IgD-negative memory B cell (primary cell): Measurements from ENCODE around the gene NCKAP5. TPM values are rescaled to one million over a fixed set of nuclear protein-coding genes. Genes with fewer than 3 reads are reported as not detected.

Source experiments
- H3K27ac Mint-ChIP-seq, 3 donors: one replicate each; pipeline ENCODE4 v1.8.0; 2020 to 2022; ENCODE audit warnings: mild to moderate bottlenecking in 3 of 3, mixed read lengths in 3 of 3, moderate library complexity in 1 of 3
- H3K27me3 Mint-ChIP-seq: one replicate; pipeline ENCODE4 v1.8.0; 2021; ENCODE audit warnings: mixed read lengths
- H3K36me3 Mint-ChIP-seq: one replicate; pipeline ENCODE4 v1.8.0; 2020; ENCODE audit warnings: mild to moderate bottlenecking, mixed read lengths
- H3K4me1 Mint-ChIP-seq, 3 donors: one replicate each; pipeline ENCODE4 v1.8.0; 2020 to 2022; ENCODE audit warnings: mixed read lengths in 3 of 3, mild to moderate bottlenecking in 1 of 3
- H3K4me3 Mint-ChIP-seq, 4 donors: one replicate each; pipeline ENCODE4 v1.8.0; 2020 to 2022; ENCODE audit warnings: mild to moderate bottlenecking in 4 of 4, mixed read lengths in 4 of 4, moderate library complexity in 3 of 4
- H3K9me3 Mint-ChIP-seq, 3 donors: one replicate each; pipeline ENCODE4 v1.8.0; 2020 to 2021; ENCODE audit warnings: mixed read lengths in 3 of 3, mild to moderate bottlenecking in 1 of 3
- polyA plus RNA-seq: library from polyadenylated mRNA; unstranded; fragments of 300-500 nt; fragmentation: Illumina TruSeq; gene quantifications from one replicate; pipeline ENCODE4 v1.2.3, GENCODE V29; 2021

Gene NCKAP5
- polyA plus RNA-seq, 1 donor from 2014 or later = not detected

DNA sequence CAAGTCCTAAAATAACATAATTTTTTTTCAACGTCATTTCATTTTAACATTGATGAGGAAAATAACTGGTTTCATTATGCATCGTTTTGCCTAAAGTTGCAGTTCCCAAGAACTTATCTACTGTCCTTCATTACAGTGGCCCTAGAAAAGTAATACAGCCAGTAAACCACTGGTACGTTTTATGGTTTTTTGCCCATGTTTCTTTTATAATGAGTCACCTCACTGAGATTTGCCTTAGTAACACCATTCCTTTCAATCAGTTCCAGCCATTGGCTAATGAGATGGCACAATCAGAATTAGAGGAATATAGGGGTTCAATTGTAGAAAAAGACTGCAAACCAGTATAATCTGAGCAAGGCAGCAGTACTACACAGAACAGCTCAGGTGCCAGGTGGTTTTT is 475.7 kb downstream of the NCKAP5 start:
- Mint-ChIP-seq H3K4me1 (no peaks in the 10 kb centered on the region), H3K9me3 (peaks cover 0 to 2% (median 2%) of the 10 kb centered on the region in 3 donors), H3K36me3 (no peaks in the 10 kb centered on the region), H3K4me3 (no peak overlapping the region), H3K27me3 (no peaks in the 10 kb centered on the region), H3K27ac (no peak overlapping the region)

DNA sequence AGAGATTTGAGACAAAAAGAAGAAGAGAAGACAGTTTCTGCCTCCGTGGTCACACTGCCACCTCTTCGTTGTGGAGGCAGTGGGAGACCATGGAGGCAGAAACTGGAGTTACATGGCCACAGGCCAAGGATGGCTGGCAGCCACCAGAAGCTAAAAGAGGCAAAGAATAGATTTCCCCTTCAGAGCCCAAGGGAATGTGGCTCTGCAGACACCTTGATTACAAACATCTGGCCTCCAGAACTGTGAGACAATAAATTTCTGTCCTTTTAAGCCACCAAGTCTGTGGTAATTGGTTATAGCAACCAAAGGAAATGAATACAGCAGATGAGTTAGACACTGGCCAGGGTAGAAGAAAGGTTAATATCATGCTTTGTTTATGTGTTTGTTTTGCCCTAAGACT is 477.9 kb downstream of the NCKAP5 start:
- Mint-ChIP-seq H3K27me3 (no peaks in the 10 kb centered on the region), H3K36me3 (no peaks in the 10 kb centered on the region), H3K27ac (peak overlapping the region in 1 of 3 donors; percentile 21), H3K4me3 (no peak overlapping the region), H3K4me1 (no peaks in the 10 kb centered on the region), H3K9me3 (peaks cover 0 to 2% (median 0%) of the 10 kb centered on the region in 3 donors)

DNA sequence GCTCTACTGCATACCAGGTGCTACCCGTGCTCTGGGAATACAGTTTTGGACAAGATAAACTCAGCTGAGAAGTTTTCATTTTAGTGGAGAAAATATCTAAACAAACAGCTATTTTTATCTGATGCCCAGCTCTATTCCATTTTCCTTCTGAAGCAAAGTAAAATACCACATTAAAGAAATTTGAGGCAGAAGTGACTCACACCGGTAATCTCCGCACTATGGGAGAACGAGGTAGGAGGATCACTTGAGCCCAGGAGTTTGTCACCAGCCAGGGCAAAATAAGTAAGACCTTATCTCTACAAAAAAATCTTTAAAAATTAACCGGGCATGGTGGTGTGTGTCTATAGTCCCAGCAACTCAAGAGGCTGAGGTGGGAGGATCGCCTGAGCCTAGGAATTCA is 482.1 kb downstream of the NCKAP5 start:
- no peaks in the 10 kb centered on the region for H3K36me3 Mint-ChIP-seq
- H3K9me3 Mint-ChIP-seq = peaks cover 0 to 2% (median 0%) of the 10 kb centered on the region in 3 donors
- no peaks in the 10 kb centered on the region for H3K27me3 Mint-ChIP-seq
- no peaks in the 10 kb centered on the region for H3K4me1 Mint-ChIP-seq
- no peak overlapping the region for H3K27ac Mint-ChIP-seq
- no peak overlapping the region for H3K4me3 Mint-ChIP-seq

DNA sequence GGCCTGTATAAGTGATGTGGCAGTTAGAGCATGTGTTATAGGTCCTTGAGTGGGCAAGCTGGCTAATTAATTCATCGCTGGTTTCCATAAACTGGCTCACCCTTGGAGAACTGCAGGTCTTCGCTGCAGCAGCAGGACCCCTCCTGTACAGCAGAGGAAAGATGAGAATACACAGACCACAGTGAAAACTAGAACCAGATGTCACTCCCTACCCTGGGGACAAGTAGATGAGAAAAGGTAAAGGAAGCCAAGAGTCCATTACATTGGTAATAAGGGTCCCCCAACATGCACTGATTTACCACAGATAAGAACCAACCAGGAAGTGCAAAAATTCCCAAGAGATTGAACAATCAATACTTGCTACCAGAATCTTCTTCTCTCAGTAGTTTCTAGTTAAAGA is 482.6 kb downstream of the NCKAP5 start:
- no peaks in the 10 kb centered on the region for H3K27me3 Mint-ChIP-seq
- peaks cover 1% of the 10 kb centered on the region for H3K36me3 Mint-ChIP-seq
- H3K27ac Mint-ChIP-seq = no peak overlapping the region
- H3K4me3 Mint-ChIP-seq = no peak overlapping the region
- no peaks in the 10 kb centered on the region for H3K4me1 Mint-ChIP-seq
- peaks cover 0 to 2% (median 0%) of the 10 kb centered on the region in 3 donors for H3K9me3 Mint-ChIP-seq

DNA sequence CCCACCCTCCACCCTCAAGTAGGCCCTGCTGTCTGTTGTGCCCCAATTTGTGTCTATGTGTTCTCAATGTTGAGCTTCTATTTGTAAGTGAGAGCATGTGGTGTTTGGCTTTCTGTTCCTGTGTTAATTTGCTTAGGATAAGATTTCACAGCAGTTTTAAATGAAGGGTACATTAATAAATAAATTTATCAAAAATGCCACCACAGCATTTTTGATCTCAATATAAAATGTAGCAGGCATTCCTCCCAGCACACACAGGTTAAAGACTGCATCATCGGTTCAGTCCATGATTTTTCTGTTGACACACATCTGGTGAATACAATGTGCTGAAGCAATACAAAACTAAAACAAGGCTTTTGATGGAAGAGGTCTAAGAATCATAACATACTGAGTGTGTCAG is 486.2 kb downstream of the NCKAP5 start:
- Mint-ChIP-seq H3K4me1 (no peaks in the 10 kb centered on the region), H3K9me3 (no peaks in the 10 kb centered on the region), H3K36me3 (peaks cover 1% of the 10 kb centered on the region), H3K4me3 (no peak overlapping the region), H3K27ac (no peak overlapping the region), H3K27me3 (no peaks in the 10 kb centered on the region)

DNA sequence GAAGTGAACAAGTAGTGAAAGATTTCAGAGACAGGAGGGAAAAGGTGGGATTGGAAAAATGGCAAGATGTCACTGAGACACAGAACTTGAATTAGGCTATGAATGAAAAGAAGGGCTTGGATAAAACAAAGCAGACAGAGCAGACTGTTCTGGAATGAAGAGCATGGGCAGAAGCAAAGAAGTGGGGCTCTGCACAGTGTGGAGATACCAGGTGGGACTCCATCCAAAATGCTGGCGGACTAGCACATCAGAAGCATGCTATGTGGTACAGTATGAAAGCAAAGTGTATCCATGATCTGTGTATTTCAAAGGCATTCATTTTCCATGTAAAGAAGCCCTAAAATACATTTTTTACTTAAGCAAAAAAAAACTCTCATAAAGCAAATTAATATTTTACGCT is 487.4 kb downstream of the NCKAP5 start:
- H3K9me3 Mint-ChIP-seq = peaks cover 0 to 4% (median 2%) of the 10 kb centered on the region in 3 donors
- no peak overlapping the region for H3K27ac Mint-ChIP-seq
- no peaks in the 10 kb centered on the region for H3K27me3 Mint-ChIP-seq
- H3K4me1 Mint-ChIP-seq = no peaks in the 10 kb centered on the region
- H3K4me3 Mint-ChIP-seq = no peak overlapping the region
- H3K36me3 Mint-ChIP-seq = peaks cover 1% of the 10 kb centered on the region

DNA sequence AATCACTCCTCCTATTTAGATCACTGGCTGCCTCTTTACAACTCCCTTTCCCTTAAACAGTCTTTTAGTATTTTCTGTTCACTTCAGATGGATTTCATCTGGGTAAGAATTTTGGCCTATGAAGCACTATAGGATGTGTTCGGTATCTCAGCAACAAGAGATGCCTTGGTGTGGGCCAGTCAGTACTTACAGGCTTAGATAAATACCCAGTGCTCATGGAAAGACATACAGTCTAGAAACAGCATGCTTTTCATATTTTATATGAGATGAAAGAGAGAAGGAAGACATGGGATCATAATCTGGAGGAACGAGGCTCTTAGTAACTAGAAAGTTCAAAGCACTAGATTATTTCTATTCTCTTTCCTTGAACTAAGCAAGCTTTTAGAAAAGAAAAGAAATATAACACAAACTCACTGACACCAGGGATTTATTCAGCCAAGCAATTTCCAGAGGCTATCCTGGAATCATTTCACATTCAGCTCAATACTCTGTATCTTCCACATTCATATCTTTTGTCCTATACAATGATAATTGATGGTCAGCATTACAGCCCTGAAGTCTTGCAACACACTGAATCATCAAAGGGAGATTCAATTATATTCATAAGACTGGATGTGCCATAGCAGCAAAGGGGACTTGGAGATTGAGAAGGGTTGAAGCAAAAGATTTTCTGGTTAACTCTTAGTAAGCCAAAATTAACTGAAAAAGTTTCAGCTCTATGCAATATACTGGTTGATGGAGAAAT is 489.4 kb downstream of the NCKAP5 start:
- Mint-ChIP-seq H3K4me3 (no peak overlapping the region), H3K36me3 (peaks cover 1% of the 10 kb centered on the region), H3K4me1 (no peaks in the 10 kb centered on the region), H3K27me3 (no peaks in the 10 kb centered on the region), H3K27ac (no peak overlapping the region), H3K9me3 (peaks cover 2 to 12% (median 3%) of the 10 kb centered on the region in 3 donors)

DNA sequence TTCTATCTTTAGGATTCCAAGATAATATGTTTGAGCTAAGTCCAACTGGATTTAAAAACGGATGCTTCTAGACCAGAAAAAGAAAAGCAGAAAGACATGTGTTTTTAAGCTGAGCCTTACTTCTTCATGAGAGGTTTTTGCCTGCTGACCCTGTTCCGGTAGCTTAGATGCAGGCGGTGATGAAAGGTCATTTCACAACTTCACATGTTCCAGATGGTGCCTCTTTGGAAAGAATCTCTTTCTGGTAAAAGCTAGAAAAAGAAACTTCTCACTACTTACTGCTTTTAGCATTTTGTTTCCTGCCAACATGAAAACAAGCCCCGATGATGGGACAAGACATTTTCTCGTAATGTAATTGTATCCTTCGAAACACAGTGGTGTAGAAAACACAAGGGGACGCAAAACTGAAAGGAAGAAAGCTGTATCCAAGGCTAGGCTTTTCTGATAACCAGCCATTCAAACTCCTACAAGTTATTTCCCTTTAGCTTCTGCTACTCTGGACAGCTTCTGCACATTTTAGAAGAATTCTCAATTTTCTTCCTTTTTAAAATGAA is 490.9 kb downstream of the NCKAP5 start:
- H3K27ac Mint-ChIP-seq = no peak overlapping the region
- H3K36me3 Mint-ChIP-seq = peaks cover 1% of the 10 kb centered on the region
- H3K4me3 Mint-ChIP-seq = no peak overlapping the region

DNA sequence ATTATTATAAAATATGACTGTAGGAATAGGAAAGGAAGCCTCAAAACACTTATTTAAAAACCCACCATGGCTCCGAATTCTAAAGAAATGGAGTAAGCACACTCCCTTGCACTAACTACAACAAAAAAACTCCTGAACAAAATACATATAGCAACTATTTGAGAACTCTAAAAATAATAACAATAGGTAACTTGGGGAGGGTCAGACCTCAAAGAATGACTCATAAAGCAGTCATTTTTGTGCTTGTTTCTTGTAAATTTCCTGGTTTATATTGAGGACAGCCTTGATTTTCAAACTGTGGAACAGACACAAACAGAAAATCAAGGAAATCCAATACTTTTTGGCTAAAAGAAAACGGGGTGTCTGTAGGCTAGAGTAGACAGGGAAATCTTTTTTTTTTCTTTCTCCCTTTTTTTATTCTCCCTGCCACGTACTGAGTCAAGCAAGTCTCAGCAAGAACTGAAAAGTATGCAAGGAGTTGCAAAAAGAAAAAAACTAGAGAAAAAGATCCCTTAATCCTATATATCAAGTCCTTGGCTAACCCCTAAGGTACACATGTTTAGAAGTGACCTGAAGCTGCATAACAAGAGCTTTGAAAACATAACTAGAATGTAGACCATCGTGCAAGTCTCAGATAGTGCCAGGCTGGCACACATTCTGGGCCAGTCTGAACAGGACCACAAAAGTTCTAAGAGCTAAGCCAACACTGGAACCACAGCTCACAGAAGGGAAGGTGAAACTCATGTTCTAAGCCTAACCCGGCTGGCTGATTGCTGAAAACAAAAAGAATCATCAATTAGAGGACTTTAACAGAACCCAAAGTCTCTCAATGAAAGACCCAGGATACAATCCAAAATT is 495.2 kb downstream of the NCKAP5 start:
- H3K36me3 Mint-ChIP-seq = no peaks in the 10 kb centered on the region
- H3K27me3 Mint-ChIP-seq = no peaks in the 10 kb centered on the region
- no peak overlapping the region for H3K4me3 Mint-ChIP-seq
- H3K27ac Mint-ChIP-seq = no peak overlapping the region
- peaks cover 3 to 12% (median 5%) of the 10 kb centered on the region in 3 donors for H3K9me3 Mint-ChIP-seq
- no peaks in the 10 kb centered on the region for H3K4me1 Mint-ChIP-seq

More for the DNA sequence above, 490.9 kb downstream of the NCKAP5 start:
- no peaks in the 10 kb centered on the region for H3K27me3 Mint-ChIP-seq
- H3K9me3 Mint-ChIP-seq = peaks cover 2 to 12% (median 3%) of the 10 kb centered on the region in 3 donors
- H3K4me1 Mint-ChIP-seq = no peaks in the 10 kb centered on the region

DNA sequence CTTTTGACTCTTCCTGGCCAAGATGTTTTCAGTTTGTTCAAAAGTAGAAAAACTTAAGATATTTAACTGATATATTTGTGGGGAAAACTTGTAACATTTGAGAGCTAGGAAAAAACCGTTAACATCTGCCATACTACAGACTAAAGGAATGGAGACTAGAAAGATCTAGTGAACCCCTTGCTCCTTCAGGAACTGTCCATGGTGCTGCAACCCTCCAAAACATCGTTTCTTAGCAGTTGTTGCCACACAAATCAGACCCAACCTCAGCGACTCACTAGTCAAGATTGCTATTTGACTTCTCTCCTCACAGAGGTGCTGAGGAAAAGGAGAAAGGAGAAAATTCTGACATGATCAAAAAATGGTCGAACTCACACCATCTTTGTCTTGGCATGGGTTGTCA is 504.5 kb downstream of the NCKAP5 start:
- Mint-ChIP-seq H3K9me3 (peaks cover 0 to 2% (median 1%) of the 10 kb centered on the region in 3 donors), H3K36me3 (no peaks in the 10 kb centered on the region)

DNA sequence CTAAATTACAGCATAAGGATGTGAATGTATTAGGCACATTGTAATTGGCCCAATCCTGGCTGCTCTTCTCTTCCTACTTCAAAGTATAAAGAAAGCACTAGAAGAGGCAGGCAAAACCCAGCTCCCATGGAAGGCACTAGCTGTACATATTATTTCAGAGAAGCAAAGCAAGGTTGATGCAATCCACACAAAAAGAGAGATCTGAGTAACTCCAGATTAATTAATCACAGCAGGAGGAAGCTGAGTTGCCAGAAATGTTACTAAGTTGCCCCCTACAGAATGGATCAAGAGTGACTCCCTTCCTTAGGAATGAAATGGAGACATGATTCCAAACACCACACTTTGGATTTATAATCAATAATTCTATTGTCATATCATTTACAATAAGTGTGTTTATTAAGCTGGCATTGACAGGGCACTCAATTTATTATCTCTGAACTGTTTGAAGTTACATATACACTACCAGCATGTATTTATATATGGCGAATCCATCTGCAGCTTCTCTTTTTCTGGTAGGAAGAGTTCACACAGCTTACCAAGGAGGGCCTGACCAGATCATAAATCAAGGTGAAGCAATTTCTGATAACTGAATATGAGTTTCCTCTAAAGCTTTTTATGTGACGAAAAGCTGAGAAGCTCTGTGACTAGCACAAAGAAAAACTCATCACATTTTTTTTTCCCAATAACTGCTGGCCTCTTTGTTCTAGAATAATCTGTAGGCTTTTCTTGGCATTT is 505.2 kb downstream of the NCKAP5 start:
- Mint-ChIP-seq H3K4me3 (no peak overlapping the region), H3K27me3 (no peaks in the 10 kb centered on the region), H3K9me3 (peaks cover 0 to 2% (median 1%) of the 10 kb centered on the region in 3 donors), H3K27ac (no peak overlapping the region), H3K4me1 (no peaks in the 10 kb centered on the region), H3K36me3 (no peaks in the 10 kb centered on the region)

More for the DNA sequence above, 504.5 kb downstream of the NCKAP5 start:
- H3K4me1 Mint-ChIP-seq = no peaks in the 10 kb centered on the region
- H3K27me3 Mint-ChIP-seq = no peaks in the 10 kb centered on the region
- no peak overlapping the region for H3K4me3 Mint-ChIP-seq
- no peak overlapping the region for H3K27ac Mint-ChIP-seq

DNA sequence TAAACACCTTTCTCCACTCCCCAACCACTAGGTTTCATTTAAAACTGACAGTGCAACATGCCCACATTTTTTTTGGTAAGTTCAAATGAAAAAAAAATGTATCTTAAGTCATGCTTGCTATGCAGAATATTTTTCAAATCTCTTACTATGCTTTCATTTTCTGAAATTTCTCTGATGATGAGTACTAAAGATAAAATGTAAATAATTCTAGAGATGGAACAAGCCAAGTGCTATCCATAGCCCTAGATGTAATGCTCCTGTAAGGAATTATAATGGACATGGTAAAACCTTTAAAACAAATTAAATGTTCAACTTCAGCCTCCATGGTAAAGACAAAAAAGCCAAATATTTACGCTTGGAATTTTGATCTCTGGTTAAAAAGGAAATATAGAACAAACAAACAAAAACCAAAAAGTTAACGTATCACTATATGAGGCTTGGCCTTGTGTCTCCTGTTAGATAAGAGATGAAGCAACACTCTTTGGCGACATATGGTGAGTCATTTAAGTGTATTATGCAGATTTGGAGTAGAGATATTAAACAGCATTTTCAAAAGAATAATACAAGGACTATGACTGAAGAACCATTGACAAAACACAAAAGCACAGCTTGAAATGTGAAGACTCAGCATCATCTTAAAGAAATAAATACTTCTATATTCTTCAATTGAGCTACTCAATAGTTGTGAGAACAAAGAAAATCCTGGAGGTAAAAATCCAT is 506.2 kb downstream of the NCKAP5 start:
- Mint-ChIP-seq H3K4me3 (no peak overlapping the region), H3K27ac (no peak overlapping the region), H3K4me1 (no peaks in the 10 kb centered on the region), H3K9me3 (peaks cover 0 to 2% (median 1%) of the 10 kb centered on the region in 3 donors), H3K27me3 (no peaks in the 10 kb centered on the region), H3K36me3 (no peaks in the 10 kb centered on the region)

DNA sequence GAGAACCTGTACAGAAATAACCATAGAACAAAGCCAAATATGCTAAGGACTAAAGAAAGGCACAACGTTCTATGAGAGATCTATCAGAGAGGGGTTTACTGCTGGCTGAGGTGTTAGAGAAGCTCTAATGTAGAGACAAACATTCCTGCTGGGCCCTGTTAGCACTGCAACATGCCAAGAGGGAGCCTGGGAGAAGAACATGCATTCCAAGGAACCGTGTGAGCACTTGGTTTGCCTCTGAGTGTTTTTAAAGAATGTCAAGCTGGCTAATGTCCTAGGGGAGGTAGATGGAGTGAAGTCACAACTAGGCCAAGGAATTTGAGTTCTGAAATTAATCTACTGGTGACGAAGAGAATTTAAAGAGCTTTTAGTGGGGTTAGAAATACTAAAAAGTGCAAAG is 514.0 kb downstream of the NCKAP5 start:
- Mint-ChIP-seq H3K9me3 (peaks cover 0 to 3% (median 2%) of the 10 kb centered on the region in 3 donors), H3K36me3 (no peaks in the 10 kb centered on the region), H3K4me1 (peaks cover 0 to 2% (median 0%) of the 10 kb centered on the region in 3 donors), H3K4me3 (no peak overlapping the region), H3K27ac (no peak overlapping the region), H3K27me3 (no peaks in the 10 kb centered on the region)

DNA sequence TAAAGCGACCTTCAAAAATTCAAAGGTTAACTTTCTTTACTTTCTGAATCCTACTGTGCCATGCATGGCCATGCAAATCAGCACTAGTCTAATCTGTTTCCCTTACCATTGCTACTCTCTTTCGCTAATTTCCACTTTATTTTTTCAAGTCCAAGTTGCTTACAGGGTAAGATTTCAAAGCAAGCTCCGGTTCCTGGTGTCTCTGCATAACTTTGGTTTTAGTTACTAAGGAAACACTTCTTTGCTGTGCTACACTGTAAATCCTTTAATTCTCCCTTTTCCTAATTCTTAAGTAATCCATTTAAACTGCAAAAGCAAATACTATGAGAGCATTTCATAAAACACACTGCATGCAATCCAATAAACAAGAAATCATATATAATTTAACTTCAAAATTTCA is 514.7 kb downstream of the NCKAP5 start:
- Mint-ChIP-seq H3K9me3 (peaks cover 0 to 3% (median 2%) of the 10 kb centered on the region in 3 donors), H3K4me3 (no peak overlapping the region), H3K36me3 (no peaks in the 10 kb centered on the region)

More for the DNA sequence above, 514.7 kb downstream of the NCKAP5 start:
- H3K27me3 Mint-ChIP-seq = no peaks in the 10 kb centered on the region
- H3K4me1 Mint-ChIP-seq = peaks cover 0 to 2% (median 0%) of the 10 kb centered on the region in 3 donors
- H3K27ac Mint-ChIP-seq = no peak overlapping the region
